GM12873 (cell line): ENCODE measurements around the gene PTGES2.

Experiments
- CTCF ChIP-seq: IDR thresholded peaks from 2 replicates; pipeline ENCODE4 v1.5.1; 2012; ENCODE audit warnings: low read depth, mild to moderate bottlenecking, moderate library complexity, low read length, control low read depth; ENCODE audit not compliant: insufficient read depth; ENCODE audit errors: missing control alignments

The PTGES2 gene

GRCh38 chr9:128152133-128153059, 24.9 kb upstream of the PTGES2 start:
- no peak for TF ChIP-seq CTCF

GRCh38 chr9:128151309-128152132, 24.0 kb upstream of the PTGES2 start:
- TF ChIP-seq CTCF, result no peak

GRCh38 chr9:128150594-128151308, 23.2 kb upstream of the PTGES2 start:
- peak; percentile 61 for TF ChIP-seq CTCF

GRCh38 chr9:128149951-128150593, 22.5 kb upstream of the PTGES2 start:
- no peak for TF ChIP-seq CTCF

GRCh38 chr9:128149001-128149701, 21.6 kb upstream of the PTGES2 start, which contains the start of gene LCN2:
Gene LCN2 (plus strand): TSS chr9:128149453. CDS start chr9:128149526, 73 bp downstream.
- TF ChIP-seq CTCF, result no peak

- TF ChIP-seq CTCF, result no peak
These were observed 21.0 kb upstream of the PTGES2 start for GRCh38 chr9:128148509-128149000.
